IPS-NIHi7 (cell line): ENCODE measurements around the gene SLC39A1.

Experiments
- DNase-seq: peaks from one replicate; pipeline ENCODE4 v3.0.0; 2012; ENCODE audit warnings: mixed read lengths; ENCODE audit errors: extremely low spot score

SLC39A1 gene

DNA sequence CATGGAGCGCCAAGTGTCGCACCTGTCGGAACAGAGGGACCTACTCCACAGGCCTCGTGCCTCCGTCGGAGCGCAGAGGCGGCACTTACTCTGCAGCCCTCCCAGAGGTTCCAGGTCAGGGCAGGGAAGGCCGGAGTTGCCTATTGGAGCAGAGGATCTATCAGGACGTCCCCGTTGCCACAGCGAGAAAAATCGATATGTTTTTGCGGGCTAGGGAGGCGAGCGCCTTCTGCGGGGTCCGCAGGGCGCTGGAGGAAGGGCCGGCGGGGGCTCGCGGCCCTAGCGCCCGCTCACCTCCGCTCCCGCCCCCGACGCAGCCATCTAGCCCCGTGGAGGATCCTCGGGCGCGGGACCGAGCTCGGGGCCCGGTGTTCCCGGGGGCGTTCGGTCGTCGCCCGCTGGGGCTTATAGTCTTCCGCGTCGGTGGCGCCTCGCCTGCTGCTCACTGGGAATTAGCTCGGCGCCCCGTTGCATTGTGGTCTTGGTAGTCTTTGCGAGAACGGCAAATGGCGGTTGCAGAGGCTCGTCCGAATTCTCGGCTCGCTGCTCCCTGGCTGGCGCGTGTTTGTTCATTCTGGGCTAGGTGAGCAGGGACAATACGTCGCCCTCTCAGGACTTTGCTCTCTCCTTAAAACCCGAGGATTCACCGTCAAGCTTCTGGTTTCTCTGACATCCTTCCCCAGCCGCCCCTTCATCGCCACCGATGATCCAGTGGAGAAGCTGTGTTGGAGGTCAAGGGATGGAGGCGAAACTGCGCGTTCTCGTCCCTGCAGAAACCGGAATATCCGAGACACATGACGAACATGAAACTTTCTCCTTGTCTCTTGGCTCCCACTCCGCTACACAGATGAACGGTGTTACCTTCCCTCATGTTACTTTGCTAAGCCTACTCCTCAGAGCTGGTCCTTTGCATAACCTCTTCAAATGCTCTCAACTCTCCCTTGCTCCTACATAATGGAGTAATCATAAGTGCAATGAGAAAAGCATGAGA is 14.2 kb upstream of the SLC39A1 start, which contains the start of gene JTB:
JTB (minus strand) TSS at position 425 of the 991 bp plus-strand sequence; CDS start at position 3, 422 bp downstream.
- peak; percentile 82 for DNase-seq

DNA sequence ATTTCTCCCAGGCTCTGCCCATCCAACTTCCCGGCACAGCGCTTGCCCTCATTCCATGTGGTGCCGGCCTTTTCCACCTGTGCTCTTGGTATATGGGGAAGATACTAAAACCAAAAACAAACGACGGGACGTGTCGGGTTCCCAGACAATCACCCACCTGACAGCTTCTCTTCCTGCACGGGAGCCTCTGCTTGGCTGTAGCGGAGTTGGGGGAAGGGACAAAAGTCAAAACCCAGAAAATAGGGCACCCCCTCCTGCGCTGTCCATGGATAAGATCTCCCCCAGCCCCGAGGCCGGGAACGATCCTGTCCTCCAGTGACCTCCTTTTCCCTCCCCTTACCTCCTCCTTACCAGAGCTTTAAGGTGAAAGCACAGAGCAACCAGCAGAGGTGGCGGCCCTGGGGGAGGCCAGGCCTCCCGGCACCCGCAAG is 13.5 kb upstream of the SLC39A1 start:
- no peak for DNase-seq

DNA sequence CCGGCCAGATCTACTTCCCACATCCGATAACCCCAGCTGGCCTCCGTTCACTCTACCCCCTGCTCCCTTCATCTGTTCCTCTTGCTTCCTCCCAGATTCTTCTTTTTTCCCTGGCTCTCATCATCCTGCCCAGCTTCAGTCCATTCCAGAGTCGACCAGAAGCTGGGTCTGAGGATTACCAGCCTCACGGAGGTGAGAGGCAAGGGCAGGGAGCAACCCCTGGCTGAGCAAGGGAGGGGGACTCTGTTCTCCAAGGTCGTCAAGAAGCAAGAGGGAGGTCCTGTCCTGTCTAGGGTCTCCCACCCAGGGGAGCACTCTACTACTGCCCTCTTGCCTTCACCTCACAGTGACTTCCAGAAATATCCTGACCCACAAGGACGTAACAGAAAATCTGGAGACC is 10.2 kb upstream of the SLC39A1 start:
- DNase-seq: no peak

DNA sequence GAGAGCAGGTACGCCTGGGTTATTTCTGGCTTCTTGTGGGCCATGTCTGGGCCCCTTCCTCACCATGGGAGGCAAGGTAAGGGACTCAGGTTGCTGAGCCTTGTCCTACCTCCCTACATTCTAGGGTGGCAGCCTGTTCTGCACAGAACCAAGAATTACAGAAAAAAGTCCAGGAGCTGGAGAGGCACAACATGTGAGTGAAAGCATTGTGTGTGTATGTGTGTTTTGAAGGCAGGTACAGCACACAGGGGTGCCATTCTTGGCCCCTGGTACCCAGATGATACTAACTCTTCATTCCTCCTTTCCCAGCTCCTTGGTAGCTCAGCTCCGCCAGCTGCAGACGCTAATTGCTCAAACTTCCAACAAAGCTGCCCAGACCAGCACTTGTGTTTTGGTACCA is 9.7 kb upstream of the SLC39A1 start:
- DNase-seq: no peak

DNA sequence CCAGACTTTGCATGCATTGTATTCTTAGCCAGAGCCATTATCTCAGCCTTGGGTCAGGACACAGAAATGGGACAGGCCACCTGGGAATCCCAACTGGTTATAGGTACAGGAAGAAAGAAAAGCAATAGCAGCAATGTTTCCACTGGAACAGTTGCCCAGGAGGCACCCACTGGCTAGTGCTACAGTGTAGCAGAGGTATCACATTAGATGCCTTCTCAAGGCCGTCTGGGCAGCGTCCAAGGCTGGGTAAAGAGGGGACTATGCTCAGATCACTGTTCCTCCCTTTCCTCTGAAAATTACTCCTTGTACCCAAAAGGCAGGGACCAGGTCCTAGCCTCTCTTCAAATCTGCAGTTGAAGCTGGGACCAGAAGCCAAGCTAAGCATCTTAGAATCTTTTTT is 7.0 kb upstream of the SLC39A1 start:
- no peak for DNase-seq

DNA sequence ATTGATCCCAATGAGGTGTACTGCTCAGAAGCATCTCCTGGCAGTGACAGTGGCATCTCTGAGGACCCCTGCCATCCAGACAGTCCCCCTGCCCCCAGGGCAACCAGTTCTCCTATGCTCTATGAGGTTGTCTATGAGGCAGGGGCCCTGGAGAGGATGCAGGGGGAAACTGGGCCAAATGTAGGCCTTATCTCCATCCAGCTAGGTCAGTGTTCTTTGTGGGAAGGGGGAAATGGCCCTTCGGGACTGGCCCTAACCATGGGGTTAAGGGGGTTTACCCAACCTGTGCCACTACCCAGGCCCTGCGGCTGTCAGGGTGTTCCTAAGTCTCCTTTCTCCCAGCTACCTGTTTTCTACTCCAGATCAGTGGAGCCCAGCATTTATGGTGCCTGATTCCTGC is 5.6 kb upstream of the SLC39A1 start:
- no peak for DNase-seq

DNA sequence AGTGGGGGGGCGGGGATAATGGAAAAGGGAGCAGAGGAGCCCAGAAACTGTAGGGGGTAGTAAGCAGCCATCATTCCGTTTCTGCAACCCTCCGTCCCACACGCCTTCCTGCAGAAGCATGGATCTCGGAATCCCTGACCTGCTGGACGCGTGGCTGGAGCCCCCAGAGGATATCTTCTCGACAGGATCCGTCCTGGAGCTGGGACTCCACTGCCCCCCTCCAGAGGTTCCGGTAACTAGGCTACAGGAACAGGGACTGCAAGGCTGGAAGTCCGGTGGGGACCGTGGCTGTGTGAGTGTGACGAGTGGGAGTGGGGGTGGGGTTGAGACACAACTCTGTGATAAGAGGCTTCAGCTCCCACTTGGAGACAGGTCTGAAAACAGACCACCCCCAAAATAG is 5.1 kb upstream of the SLC39A1 start:
- no peak for DNase-seq

DNA sequence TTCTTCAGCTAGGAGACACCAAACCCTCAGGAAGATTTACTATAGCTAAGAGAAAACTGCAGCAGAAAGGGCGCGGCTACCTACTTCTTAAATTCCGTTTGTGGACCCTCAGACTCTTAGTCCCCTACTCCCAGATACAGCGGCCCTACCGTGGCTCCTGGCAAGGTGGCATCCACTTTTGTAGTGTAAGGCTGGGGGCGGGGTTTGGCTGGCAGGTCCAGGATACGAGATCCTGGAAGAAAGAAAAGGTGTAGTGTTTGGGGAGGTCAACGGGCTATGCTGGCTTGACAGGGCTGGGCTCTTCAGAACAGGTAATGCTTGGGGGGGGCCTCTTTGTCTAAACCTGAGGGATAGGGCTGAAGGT is 4.6 kb upstream of the SLC39A1 start:
- no peak for DNase-seq

DNA sequence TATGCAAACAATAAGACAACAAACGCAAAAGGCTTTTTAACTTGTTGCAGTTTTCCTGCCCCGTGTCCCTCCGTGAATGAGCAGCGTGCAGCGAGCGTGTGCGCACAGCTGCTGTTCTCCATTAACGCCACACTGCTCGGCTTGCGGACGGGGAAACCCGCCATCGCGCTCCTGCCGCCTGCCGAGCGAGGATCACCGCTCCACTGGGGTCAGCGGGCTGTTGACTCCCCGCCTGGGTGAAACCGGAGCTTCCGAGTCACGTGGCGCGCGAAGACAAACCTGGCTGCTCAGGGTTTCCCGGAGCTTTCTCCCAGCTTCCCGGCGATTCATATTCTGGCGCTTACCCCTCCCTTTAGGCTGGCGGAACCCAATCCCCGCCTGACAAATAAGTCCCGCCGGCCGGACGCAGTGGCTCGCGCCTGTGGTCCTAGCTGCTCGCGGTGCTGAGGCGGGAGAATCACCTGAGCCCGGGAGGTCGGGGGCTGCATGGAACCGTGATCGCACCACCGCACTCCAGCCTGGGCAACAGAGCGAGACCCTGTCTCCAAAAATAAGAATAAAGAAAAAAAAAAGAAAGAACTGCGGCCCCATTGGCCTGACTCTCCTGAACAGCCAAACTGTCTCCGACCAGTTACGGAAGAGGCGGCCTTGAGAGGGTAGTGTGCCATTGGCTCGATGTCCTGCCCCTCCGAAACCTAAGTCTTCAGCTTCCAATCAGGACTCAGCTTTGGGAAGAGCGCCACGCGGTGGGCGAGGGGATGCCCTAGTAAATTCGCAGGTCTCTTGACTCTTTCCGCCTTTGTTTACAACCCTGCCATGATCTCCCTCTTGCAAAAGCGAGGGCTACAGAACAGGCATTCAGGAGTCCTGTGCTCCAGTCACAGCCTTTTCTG is 4.0 kb upstream of the SLC39A1 start, which contains the start of gene CREB3L4:
CREB3L4 (plus strand) TSS at position 796 of the 893 bp plus-strand sequence. CDS start 624 bp downstream, outside the sequence.
- peak; percentile 89 for DNase-seq

DNA sequence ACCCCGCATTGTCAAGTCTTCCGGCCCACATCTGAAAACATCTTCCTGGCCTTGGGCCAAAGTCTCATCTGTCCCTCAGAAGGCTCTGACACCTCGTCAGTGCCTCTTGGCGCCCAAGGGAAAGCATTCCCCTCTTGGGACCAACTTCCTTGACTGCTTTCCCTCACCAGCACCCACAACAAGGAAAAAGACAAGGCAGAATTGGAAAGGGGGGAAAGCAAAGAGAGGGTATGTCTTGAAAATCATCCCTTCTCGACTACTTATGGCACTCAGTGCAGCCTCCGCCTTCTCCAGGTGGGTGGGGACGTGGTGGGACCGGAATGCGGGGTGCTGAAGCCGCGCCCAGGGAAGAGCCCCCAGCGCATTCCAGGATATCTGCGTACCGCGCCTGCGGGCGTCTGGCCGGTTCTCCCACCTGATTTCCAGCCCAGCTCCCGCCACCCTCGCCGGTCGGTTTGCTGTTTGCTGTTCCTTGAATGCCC is 554 bp upstream of the SLC39A1 start:
- DNase-seq: peak; percentile 56

DNA sequence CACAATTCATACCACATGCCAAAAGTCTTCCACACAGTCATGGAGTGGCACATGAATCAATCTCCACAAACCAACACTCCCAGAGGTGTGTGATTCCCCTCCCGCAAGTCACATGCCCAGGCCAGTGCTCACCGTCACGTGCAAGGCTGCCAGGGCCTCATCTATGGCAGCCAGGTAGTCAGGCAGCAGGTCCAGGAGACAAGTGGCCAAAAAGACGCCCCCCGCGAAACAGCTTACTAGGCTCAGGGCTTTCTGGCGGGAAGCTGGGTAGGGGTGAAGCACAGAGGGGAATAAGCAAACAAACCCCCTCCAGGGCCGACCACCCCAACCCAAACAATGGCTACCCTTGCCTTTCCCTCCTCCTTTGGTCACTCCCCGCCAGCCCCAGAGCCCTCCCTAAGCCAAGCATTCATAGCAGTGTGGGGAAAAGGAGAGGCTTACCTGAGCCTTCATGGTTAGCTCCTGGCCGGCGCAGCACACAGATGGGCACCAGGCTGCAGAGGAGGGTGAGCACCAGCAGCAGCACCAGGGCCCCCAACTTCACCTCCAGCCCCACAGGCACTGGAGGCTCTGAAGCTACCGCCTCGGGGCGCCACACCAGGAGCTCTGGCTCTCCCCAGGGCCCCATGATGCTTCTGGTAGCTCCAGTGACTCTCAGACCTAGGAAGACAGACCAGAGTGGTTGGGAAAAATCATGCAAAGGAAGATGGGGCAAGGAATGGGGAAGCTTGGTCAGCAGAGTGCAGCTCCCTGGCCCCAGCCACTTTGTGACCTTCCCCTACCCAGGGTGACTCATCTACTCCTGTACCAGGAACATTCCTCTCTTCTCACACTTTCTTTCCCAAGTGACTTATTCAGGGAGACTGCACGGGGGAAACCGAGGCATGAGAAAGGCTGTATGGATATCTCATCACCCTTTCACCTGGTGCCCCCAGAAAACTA is 978 bp downstream of the SLC39A1 start:
- no peak for DNase-seq

DNA sequence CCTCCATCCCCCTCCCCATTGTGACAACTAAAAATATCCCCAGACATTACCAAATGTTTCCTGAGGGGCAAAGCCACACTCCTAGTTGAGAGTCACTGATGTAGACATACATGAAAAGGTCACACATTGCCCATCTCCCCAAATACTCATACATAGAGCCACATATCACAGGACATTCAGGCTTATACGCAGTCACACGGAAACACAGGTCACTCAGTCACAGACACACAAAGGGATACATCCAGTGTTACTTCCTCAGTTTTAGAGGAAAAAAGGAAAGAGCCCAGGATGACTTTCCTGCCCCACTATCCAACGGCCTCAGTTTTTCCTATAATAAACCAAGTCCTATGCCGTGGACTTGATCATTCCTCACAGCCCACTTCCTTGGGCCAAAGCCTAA is 1.9 kb downstream of the SLC39A1 start:
- no peak for DNase-seq

DNA sequence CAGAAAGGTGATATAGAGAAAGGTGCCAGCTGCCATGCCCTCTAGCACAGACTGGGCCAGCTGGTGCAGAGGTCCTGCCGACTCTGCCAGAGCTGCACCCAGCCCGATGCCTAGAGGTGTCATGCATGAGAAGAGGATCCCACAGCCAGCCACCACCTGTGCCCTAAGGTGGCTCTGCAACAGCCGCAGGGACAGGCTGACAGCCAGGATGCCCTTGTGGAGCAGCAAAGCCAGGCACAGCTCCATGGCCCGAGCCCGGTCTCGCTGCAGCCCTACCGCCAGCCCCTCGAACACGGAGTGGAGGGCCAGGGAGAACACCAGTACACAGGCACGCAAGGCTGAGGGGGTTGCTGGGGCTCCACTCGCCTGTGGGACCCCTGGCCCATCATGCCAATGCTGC is 3.1 kb downstream of the SLC39A1 start:
- no peak for DNase-seq

DNA sequence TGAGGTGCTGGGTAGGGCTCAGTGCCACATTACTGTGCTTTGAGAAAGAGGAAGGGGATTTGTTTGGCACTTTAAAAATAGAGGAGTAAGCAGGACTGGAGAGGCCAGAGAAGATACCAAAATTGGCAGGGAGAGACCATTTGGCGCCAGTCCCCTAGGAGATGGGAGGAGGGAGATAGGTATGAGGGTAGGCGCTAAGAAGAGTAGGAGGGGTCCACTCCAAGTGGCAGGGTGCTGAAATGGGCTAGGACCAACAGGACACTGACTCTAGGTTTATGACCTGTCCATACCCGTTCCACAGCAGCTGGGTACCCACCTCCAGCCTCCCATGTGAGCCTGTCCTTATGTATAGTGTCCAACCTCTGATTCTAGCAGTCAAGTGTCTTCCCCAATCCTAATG is 3.9 kb downstream of the SLC39A1 start:
- no peak for DNase-seq

DNA sequence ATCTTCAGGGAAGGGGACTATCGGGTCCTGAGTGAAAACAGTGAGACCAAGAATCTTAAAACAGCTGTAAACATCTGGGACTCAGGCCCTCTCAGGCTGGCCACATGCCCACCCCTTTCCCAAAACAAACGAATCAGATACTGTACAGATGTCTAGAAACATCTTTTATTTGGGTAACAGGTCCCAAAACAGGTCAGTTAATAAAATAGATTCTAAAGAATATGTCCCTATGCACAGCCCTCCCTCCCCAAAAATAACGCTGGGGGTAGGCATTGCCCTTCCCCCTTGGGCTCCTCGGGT is 4.4 kb downstream of the SLC39A1 start:
- DNase-seq: no peak

DNA sequence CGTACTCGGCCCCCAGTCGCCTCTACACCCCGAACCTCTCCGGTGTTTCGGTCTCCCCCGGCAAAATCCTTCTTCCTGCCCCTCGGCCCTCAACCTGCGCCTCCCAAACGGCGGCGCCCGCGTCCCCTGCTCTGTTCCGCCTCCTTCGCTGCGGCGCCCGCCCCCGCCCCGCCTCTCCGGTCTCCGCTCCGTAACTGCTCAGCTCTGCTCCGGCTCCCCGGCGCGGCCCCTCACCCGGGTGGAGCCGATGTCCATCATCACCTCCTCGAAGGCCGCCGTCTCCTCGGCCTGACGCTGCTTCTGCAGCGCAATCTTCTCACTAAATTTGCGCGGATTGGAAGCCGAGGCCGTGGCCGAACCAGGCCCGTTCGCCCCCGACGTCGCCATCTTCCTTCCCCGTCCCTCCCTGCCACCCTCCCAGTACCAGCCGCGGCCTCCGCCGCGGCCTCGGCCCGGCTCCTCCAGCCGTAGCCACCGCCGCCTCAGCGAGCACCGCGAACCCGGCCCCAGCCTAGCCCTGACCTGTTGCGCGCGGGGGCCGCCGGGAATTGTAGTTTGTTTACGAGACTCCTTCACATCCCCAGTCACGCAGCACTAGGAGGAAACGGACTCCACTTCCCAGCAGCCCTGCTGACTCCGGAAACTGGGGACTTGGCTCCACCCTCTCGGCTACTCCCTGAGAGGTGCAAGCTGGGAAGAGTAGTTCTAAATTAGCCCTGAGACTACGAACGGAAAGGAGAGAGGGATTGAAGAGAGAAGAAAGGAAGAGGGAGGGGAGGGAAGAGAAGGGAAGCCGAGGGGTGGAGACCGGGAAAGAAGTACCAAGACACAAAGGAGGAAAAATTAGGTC is 5.0 kb downstream of the SLC39A1 start, which contains the start of gene CRTC2:
CRTC2 (minus strand) TSS at position 502 of the 850 bp plus-strand sequence; CDS start at position 387, 115 bp downstream.
- peak; percentile 96 for DNase-seq

DNA sequence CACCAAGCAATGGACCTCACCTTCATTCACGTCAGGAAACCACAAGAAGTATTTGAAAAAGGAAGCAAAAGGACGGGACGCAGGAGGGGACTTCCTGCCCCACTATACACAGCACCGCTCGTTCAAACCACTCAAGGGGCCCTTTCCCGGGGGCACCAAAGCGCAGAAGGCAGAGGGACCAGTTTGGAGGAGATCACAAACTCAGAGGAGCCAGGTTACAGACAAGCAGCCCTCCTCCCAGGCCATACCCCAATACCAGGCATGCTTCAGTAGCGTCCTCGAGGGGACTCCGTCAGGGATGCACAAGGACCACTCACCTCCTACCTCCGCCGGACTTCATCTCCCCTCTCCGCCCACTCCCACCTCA is 5.6 kb downstream of the SLC39A1 start:
- no peak for DNase-seq

DNA sequence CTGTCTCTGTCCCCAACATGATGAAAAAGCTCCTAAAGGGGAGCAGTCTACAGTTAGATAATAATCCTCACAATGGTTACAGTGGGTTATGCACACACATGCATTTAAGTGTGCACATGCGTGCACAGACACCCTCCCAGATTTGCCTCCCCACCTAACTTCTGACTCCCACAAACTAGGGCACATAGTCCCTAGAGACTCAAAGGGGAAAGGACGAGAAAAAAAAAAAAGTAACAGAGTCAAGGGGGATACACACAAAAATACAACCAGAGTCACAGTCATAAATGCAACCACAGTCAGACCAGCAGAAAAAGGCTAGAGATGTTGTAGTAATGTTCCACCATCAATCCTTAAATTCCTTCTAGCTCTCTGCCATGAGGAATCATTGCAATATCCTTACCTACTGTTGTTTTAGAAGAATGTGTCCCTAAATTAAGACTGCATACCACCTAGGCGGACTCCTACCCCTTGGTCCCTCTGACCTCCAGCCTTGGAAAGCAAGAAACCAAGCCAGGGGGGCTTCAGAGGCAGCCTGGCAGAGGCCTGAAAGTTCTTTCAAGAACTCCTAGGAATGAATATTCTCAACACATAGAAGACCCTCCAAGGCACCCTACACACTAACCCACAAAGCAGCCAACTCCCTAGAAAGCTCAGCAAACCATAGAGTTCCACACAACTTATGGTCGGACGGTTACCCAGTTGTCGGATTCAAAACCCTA is 6.2 kb downstream of the SLC39A1 start:
- no peak for DNase-seq

DNA sequence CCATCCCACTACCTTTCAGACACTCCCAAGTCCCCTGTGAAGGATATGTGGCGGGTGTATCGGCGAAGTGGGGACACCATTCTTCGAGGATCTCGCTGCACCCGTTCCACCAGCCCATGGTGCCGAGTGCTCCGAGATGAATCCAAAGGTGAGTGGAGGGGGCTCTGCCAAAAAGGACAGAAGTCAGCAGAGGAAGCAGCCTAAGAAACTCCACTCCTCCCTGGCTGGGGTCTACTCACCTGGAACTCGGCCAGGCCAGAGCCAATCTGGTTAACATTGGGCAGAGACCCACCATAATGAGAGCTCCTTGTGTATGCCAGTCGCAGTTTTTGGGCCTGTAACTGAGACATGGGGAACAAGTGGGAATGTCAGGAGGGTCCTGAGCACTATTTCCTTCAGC is 8.5 kb downstream of the SLC39A1 start:
- DNase-seq: no peak
